Erythroblast (primary cell): ENCODE results near the gene SDR42E1.

Source experiments
- GATA1 ChIP-seq: IDR thresholded peaks from 2 replicates; pipeline ENCODE4 v1.6.1; 2011; ENCODE audit warnings: low read depth, mild to moderate bottlenecking, control low read depth, low read length, moderate library complexity
- POLR2A ChIP-seq: IDR thresholded peaks from 2 replicates; pipeline ENCODE4 v1.6.1; 2011; ENCODE audit warnings: mild to moderate bottlenecking, low read length

DNA sequence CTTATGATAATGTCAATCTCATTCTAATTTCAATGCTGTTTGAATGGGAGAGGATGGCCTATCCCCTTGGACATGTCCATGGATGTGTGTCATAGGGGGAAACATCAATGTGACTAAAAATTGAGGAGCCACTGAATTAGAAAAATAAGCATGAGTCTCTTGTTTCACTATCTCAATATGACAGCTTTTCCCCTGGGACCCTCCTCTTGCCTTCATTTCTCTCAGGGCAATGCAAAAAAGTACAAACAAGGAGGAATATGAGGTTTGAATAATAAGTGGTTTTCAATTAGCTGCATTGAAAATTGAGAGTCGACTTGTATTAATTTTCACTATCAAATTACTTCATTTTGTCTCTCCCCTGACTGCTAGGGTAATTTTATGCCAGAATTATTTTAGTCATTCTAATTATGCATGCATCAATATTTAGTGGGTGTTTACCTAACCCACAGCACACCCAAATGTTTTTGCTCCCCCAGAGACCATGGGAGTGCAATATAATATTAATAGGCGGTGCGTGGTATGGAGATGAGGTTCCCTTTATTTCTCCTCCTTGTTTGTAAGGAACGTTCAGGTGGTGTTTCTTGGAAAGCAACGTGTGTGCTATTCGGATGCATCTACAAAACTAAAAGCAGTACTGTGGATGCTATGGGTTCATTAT lies 6.8 kb upstream of the SDR42E1 start:
- no peak for TF ChIP-seq POLR2A
- TF ChIP-seq GATA1 = no peak
